Endothelial cell (in vitro differentiated cells): ENCODE results near the gene FERMT3. TPM values are rescaled to one million over a fixed set of nuclear protein-coding genes. Genes with fewer than 3 reads are reported as not detected.

Experiments used
- DNase-seq: peaks from one replicate; pipeline ENCODE4 v3.0.0; 2021; ENCODE audit warnings: low spot score
- H3K27ac Mint-ChIP-seq: one replicate; pipeline ENCODE4 v1.8.0; 2021; ENCODE audit warnings: mixed read lengths, inconsistent platforms; ENCODE audit not compliant: unreplicated experiment
- H3K27me3 Mint-ChIP-seq: one replicate; pipeline ENCODE4 v1.8.0; 2021; ENCODE audit warnings: mild to moderate bottlenecking, moderate library complexity, mixed read lengths, inconsistent platforms; ENCODE audit not compliant: unreplicated experiment
- H3K36me3 Mint-ChIP-seq: one replicate; pipeline ENCODE4 v1.8.0; 2021; ENCODE audit warnings: mild to moderate bottlenecking, low read depth, mixed read lengths, inconsistent platforms; ENCODE audit not compliant: unreplicated experiment
- H3K4me1 Mint-ChIP-seq: one replicate; pipeline ENCODE4 v1.8.0; 2021; ENCODE audit warnings: mild to moderate bottlenecking, mixed read lengths, inconsistent platforms; ENCODE audit not compliant: unreplicated experiment
- H3K4me3 Mint-ChIP-seq: one replicate; pipeline ENCODE4 v1.8.0; 2021; ENCODE audit warnings: mild to moderate bottlenecking, mixed read lengths, inconsistent platforms; ENCODE audit not compliant: unreplicated experiment
- H3K9me3 Mint-ChIP-seq: one replicate; pipeline ENCODE4 v1.8.0; 2021; ENCODE audit warnings: mixed read lengths, inconsistent platforms; ENCODE audit not compliant: unreplicated experiment
- total RNA-seq: library from RNA; stranded (reverse); fragmentation: NEBNext Ultra II Directional; extraction: Animal tissue kit (Norgen Biotek cat#: 25700); gene quantifications from one replicate; pipeline ENCODE4 v1.2.1, GENCODE V29; 2021; ENCODE audit not compliant: unreplicated experiment
- TF ChIP-seq, protein P1 (sequence below): fragments of 200-600 bp; sonication (generic); IDR thresholded peaks from one replicate; pipeline ENCODE4 v1.5.0; 2021; ENCODE audit warnings: antibody characterized with exemption; ENCODE audit not compliant: unreplicated experiment

FERMT3 gene
- total RNA-seq, 1 donor from 2014 or later = 6.2 TPM

DNA sequence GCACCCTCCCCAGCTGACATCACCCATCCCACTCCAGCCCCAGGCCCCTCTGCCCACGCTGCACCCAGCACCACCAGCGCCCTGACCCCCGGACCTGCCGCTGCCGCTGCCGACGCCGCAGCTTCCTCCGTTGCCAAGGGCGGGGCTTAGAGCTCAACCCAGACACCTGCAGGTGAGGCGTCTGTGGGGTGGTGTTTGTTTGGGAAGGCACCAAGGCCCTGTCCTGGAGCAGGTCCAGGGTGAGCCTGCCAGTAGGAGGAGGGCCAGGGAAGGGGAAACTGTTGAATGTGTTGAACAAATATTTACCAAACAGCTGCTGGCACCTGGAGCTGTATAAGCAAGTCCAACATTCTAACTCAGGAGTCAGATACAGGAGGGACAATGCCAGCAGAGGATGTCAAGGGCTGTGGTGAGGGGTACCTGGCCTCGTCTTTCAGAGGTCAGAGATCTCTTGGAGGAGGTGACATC, 31.0 kb downstream of the FERMT3 start:
- Mint-ChIP-seq H3K4me1 (peaks cover 11% of the 10 kb centered on the region), H3K27me3 (peaks cover 23% of the 10 kb centered on the region), H3K4me3 (no peak overlapping the region), H3K9me3 (no peaks in the 10 kb centered on the region), H3K27ac (no peak overlapping the region), H3K36me3 (peaks cover 5% of the 10 kb centered on the region)
- TF ChIP-seq, protein P1, sequence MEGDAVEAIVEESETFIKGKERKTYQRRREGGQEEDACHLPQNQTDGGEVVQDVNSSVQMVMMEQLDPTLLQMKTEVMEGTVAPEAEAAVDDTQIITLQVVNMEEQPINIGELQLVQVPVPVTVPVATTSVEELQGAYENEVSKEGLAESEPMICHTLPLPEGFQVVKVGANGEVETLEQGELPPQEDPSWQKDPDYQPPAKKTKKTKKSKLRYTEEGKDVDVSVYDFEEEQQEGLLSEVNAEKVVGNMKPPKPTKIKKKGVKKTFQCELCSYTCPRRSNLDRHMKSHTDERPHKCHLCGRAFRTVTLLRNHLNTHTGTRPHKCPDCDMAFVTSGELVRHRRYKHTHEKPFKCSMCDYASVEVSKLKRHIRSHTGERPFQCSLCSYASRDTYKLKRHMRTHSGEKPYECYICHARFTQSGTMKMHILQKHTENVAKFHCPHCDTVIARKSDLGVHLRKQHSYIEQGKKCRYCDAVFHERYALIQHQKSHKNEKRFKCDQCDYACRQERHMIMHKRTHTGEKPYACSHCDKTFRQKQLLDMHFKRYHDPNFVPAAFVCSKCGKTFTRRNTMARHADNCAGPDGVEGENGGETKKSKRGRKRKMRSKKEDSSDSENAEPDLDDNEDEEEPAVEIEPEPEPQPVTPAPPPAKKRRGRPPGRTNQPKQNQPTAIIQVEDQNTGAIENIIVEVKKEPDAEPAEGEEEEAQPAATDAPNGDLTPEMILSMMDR = no peak
- no peak for DNase-seq

DNA sequence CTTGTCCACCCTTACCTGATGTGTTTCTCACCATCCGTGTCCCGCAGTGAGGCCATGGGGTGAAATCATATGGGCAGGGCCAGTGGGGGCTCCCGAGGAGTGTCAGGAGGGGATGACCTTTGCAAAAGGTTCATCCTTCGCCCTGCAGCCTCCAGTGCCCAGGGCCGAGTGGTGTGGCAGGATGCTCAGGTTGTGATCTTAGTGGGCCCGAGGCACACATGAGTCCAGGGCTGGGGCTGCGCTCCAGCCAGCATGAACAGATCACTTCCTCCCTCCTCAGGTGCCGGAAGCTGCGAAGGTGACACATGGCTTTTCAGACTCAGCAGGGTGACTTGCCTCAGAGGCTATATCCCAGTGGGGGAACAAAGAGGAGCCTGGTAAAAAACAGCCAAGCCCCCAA, 31.6 kb downstream of the FERMT3 start:
- peaks cover 26% of the 10 kb centered on the region for H3K27me3 Mint-ChIP-seq
- no peak overlapping the region for H3K27ac Mint-ChIP-seq
- peaks cover 11% of the 10 kb centered on the region for H3K4me1 Mint-ChIP-seq
- TF ChIP-seq, protein P1 = no peak
- no peak for DNase-seq
- H3K36me3 Mint-ChIP-seq = peaks cover 5% of the 10 kb centered on the region
- no peak overlapping the region for H3K4me3 Mint-ChIP-seq
- no peaks in the 10 kb centered on the region for H3K9me3 Mint-ChIP-seq

DNA sequence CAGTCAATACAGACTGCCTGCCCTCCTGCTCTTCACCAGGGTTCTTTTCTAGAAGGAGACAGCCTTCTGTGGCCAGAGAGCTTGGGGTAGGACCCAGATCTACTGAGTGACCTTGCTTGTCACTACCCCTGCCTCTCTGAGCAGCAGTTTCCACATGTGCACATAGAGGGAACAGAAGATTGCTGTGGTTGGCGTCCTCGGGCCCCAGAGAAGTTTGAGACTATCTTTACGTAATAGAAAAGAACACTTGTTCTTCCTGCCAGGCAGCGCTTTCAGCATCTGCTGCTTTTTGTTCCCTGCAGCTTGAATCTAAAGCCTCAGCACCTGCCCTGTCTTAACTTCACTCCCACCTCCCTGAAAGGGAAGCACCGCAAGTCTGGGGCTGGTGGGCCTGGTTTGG, 32.5 kb downstream of the FERMT3 start:
- TF ChIP-seq, protein P1 = no peak
- no peak for DNase-seq
- no peaks in the 10 kb centered on the region for H3K9me3 Mint-ChIP-seq
- H3K4me1 Mint-ChIP-seq = peaks cover 11% of the 10 kb centered on the region
- peaks cover 25% of the 10 kb centered on the region for H3K27me3 Mint-ChIP-seq
- H3K4me3 Mint-ChIP-seq = no peak overlapping the region
- peaks cover 11% of the 10 kb centered on the region for H3K36me3 Mint-ChIP-seq
- peak overlapping the region; percentile 9 for H3K27ac Mint-ChIP-seq

DNA sequence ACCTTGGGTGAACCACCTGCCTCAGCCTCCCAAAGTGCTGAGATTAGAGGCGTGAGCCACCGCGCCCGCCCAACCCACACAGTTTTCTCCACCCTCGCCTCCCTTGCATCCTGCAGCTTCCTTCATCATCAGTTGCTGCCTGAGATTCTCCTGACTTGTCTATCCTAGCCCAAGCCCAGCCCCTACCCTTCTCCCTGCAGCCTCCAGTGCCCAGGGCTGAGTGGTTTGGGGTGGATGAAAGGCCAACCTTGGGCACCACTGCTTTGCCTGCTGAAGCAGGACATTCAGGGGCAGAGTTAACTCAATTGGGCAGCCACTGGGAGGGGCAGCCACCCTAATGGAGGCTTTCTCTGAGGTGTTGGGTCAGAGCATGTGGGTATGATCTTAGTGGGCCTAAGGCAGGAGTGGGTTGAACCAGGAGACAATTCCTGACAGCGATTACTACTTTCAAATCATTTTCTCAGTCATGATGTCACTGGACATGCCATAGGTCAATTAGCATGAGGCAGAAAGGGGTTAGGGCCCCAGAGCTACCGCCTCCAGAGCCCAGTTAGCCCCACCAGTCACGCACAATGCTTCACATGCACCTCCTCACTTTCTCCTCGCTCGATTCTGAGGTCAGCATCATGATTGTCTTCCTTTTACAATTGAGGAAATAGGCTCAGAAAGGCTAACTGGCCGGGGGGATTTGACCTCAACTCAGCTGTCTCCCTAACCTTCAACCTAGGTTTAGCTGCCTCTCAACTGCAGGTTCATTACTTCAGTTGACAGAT, 33.3 kb downstream of the FERMT3 start:
- peaks cover 11% of the 10 kb centered on the region for H3K4me1 Mint-ChIP-seq
- H3K4me3 Mint-ChIP-seq = peak overlapping the region; percentile 90
- peak overlapping the region; percentile 90 for H3K27ac Mint-ChIP-seq
- DNase-seq = no peak
- H3K9me3 Mint-ChIP-seq = no peaks in the 10 kb centered on the region
- H3K36me3 Mint-ChIP-seq = peaks cover 11% of the 10 kb centered on the region
- TF ChIP-seq, protein P1 = no peak
- H3K27me3 Mint-ChIP-seq = peaks cover 25% of the 10 kb centered on the region
